ENCODE measurements around the gene OPTC.

- no peak for TF ChIP-seq POLR2AphosphoS5 (IDR thresholded peaks at IDR 0.05; ENCODE audit: low read depth, low read length)
- no peak for TF ChIP-seq POLR2A (IDR thresholded peaks at IDR 0.05; ENCODE audit: low read depth, low read length)
- no peak for TF ChIP-seq TAF1 (IDR thresholded peaks at IDR 0.05; ENCODE audit: borderline replicate concordance, low read depth, low read length)
These were observed 26.4 kb upstream of the OPTC start for GRCh38 chr1:203467550-203467921.
